Suprapubic skin (tissue), 4 donors: ENCODE measurements around the gene S100PBP. TPM values are rescaled to one million over a fixed set of nuclear protein-coding genes. Genes with fewer than 3 reads are reported as not detected.

ENCODE experiments used
- DNase-seq, 2 donors: peaks; one replicate each; pipeline ENCODE4 v3.0.0-alpha.2; 2019; ENCODE audit warnings: low spot score in 2 of 2
- H3K27ac ChIP-seq: fragments of 200-600 bp; sonication (generic); one replicate; pipeline ENCODE4 v1.5.1; 2019
- H3K27me3 ChIP-seq: fragments of 200-600 bp; sonication (generic); one replicate; pipeline ENCODE4 v1.5.1; 2019
- H3K36me3 ChIP-seq: fragments of 200-600 bp; sonication (generic); one replicate; pipeline ENCODE4 v1.5.1; 2019
- H3K4me1 ChIP-seq: fragments of 200-600 bp; sonication (generic); one replicate; pipeline ENCODE4 v1.5.1; 2019
- H3K4me3 ChIP-seq: fragments of 200-600 bp; sonication (generic); one replicate; pipeline ENCODE4 v1.5.1; 2019; ENCODE audit warnings: mild to moderate bottlenecking
- H3K9me3 ChIP-seq: fragments of 200-600 bp; sonication (generic); one replicate; pipeline ENCODE4 v1.5.1; 2019
- EP300 ChIP-seq: sonication (generic); formaldehyde crosslinking; IDR thresholded peaks from one replicate; pipeline ENCODE4 v1.6.1; 2017; ENCODE audit warnings: antibody characterized with exemption
- POLR2A ChIP-seq, 2 donors: fragments of 450-650 bp; IDR thresholded peaks; one replicate each; pipeline ENCODE4 v1.6.1; 2017; ENCODE audit warnings: antibody characterized with exemption in 2 of 2, mild to moderate bottlenecking in 2 of 2, moderate library complexity in 2 of 2
- POLR2AphosphoS5 ChIP-seq, 3 donors: sonication (generic); formaldehyde crosslinking; IDR thresholded peaks; one replicate each; pipeline ENCODE4 v1.6.1; 2017; ENCODE audit warnings: antibody characterized with exemption in 3 of 3
- WGBS: methylation state at CpG from one replicate; pipeline ENCODE4 v1.1.5; 2018; 5-methylcytosine and 5-hydroxymethylcytosine counted together
- total RNA-seq, 4 donors: library from RNA; depleted of rRNA; stranded (reverse); fragments of >200 nt; gene quantifications; one replicate each; pipeline ENCODE4 v1.1.0, GENCODE V29; 2016
- TF ChIP-seq, protein P1 (sequence below), 2 donors: fragments of 200-600 bp in 1 of 2; fragments of 450-650 bp in 1 of 2; sonication (generic) in 1 of 2; IDR thresholded peaks; one replicate each; pipeline ENCODE4 v1.5.1; 2016 to 2019; ENCODE audit warnings: antibody characterized with exemption in 2 of 2, mild to moderate bottlenecking in 1 of 2, moderate library complexity in 1 of 2

Gene S100PBP
- total RNA-seq, 4 donors from 2014 or later, result 8.8 to 39.7 (median 18.1) TPM

DNA sequence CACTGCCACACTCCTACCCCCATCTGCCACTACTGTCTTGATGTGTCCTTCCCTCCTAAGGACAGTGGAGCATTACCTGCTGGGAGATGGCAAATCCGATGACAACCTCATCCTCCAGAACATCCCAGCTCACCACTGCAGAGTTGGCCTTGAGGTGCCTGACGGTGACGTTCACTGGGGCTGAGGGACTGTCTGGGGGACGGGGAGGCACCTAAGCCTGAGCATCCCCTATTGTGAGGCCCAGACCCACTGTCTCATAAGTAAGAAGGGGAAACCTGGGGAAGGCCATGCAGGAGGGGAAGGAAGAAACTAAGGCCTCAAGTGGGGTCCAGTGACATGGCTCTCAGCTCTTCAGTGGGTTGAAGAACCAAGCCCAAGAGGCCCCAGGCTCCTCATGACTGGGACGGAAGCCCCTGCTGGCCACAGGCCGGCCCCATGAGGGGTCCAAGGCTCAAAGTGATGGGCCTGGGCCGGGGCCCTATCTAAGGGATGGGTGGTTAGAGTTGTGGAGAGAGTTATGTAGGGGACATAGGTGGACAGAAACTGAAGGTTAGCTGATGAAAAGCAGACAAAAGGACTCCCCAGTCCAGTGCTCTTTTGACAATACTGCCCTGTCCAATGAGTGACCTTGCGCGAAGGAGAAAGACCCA lies 51.5 kb downstream of the S100PBP start:
- 96% methylated on average over 9 of the region's 9 CpGs for WGBS
- DNase-seq, result peak in 1 of 2 donors; percentile 61

DNA sequence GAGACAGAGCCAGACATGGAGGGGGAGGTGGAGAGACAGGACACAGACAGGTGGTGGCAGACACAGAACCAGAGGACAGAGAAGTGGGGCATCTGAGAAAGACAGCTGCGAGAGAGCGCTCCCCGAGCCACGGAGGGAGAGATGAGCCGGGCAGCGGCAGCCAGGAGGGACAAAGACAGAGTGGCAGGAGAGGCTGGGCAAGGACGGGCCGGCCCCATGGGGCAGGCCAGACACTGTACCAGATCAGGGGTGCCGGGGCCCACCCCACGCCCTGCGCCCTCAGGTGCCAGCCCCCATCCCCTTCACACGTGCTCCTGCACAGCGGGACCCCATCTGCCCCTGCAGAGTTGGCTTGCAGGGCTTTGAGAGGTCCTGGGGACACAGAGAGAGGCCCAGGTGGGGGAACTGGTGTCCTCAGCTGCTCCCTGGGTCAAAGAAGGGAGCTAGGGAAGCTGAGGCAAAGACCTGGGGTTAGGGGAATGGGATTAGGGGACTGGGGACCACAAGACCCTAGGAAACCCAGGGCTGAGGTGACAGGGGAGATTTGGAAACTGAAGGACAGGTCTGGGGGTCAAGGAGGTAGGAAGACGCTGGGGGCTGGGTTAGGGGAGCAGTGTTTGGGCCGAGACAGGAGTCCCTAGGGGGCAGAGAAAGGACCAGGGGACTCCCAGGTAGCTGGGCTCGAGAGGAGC lies 52.6 kb downstream of the S100PBP start:
- peak in 1 of 2 donors; percentile 71 for DNase-seq
- TF ChIP-seq, protein P1, sequence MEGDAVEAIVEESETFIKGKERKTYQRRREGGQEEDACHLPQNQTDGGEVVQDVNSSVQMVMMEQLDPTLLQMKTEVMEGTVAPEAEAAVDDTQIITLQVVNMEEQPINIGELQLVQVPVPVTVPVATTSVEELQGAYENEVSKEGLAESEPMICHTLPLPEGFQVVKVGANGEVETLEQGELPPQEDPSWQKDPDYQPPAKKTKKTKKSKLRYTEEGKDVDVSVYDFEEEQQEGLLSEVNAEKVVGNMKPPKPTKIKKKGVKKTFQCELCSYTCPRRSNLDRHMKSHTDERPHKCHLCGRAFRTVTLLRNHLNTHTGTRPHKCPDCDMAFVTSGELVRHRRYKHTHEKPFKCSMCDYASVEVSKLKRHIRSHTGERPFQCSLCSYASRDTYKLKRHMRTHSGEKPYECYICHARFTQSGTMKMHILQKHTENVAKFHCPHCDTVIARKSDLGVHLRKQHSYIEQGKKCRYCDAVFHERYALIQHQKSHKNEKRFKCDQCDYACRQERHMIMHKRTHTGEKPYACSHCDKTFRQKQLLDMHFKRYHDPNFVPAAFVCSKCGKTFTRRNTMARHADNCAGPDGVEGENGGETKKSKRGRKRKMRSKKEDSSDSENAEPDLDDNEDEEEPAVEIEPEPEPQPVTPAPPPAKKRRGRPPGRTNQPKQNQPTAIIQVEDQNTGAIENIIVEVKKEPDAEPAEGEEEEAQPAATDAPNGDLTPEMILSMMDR (IDR thresholded peaks at IDR 0.05), result no peak
- no peak for TF ChIP-seq POLR2AphosphoS5 (IDR thresholded peaks at IDR 0.05)
- TF ChIP-seq EP300, result no peak
- TF ChIP-seq POLR2A (IDR thresholded peaks at IDR 0.05), result no peak
- Histone ChIP-seq H3K27ac (no peak overlapping the region), H3K27me3 (peaks cover 26% of the 10 kb centered on the region), H3K4me1 (peaks cover 27% of the 10 kb centered on the region), H3K36me3 (no peaks in the 10 kb centered on the region), H3K4me3 (peak overlapping the region; percentile 48), H3K9me3 (no peaks in the 10 kb centered on the region)
- WGBS, result 58% methylated on average over 16 of the region's 16 CpGs

More for the DNA sequence above, 51.5 kb downstream of the S100PBP start:
- TF ChIP-seq, protein P1 (IDR thresholded peaks at IDR 0.05), result no peak
- TF ChIP-seq POLR2AphosphoS5 (IDR thresholded peaks at IDR 0.05) (no peak), EP300 (no peak), POLR2A (IDR thresholded peaks at IDR 0.05) (no peak)
- no peak overlapping the region for H3K4me3 ChIP-seq
- no peaks in the 10 kb centered on the region for H3K9me3 ChIP-seq
- H3K27me3 ChIP-seq, result peaks cover 26% of the 10 kb centered on the region
- peaks cover 27% of the 10 kb centered on the region for H3K4me1 ChIP-seq
- H3K27ac ChIP-seq, result no peak overlapping the region
- H3K36me3 ChIP-seq, result no peaks in the 10 kb centered on the region

DNA sequence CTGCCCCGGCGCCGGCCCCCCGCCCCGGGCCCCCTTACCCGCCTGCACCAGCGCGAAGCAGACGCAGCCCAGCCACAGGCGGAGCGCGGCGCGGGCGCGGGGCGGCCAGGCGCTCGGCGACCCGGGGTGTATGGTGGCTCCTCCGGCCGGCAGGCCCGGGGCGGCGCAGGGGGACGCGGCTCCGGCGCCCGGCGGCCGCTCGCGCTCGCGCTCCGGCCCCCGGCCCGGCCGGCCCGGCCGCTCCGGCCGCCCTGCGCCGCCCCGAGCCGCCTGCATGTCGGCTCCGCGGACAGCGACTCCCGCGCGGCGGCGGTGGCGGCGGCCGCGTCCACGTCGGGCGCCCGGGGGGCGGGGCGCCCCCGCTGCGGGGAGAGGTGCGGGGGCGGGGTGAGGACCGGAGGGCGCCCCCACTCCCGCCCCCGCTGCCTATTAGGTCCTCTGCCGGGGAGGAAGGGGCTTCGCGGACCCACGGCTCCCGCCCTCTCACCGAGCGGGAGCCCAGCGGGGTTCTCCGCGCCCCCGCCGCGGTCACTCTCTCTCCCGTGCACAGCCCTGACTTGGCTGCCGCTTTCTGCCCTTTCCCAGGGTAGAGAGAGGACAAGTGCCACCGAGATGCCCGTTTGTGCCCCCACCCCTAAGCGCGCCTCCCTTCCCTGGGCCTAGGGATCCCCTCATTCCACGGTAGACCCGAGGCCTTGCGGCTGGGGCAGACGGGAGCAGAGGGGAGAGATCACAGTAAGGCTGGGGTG lies 53.3 kb downstream of the S100PBP start, which contains the start of gene FNDC5:
Gene FNDC5 (minus strand): TSS at position 298 of the 749 bp plus-strand sequence.
- peaks cover 26% of the 10 kb centered on the region for H3K27me3 ChIP-seq
- no peak within 1 kb of the TSS for H3K27ac ChIP-seq
- no peaks in the 10 kb centered on the region for H3K9me3 ChIP-seq
- H3K4me3 ChIP-seq, result peak within 1 kb of the TSS; percentile 48
- 5% methylated on average over 21 of the region's 99 CpGs for WGBS
- no peaks in the 10 kb centered on the region for H3K36me3 ChIP-seq
- H3K4me1 ChIP-seq, result peaks cover 27% of the 10 kb centered on the region
- no peak for TF ChIP-seq POLR2AphosphoS5 (IDR thresholded peaks at IDR 0.05)
- TF ChIP-seq EP300, result no peak
- no peak for TF ChIP-seq POLR2A (IDR thresholded peaks at IDR 0.05)
- TF ChIP-seq, protein P1 (IDR thresholded peaks at IDR 0.05), result no peak
- peak in 1 of 2 donors; percentile 65 for DNase-seq

DNA sequence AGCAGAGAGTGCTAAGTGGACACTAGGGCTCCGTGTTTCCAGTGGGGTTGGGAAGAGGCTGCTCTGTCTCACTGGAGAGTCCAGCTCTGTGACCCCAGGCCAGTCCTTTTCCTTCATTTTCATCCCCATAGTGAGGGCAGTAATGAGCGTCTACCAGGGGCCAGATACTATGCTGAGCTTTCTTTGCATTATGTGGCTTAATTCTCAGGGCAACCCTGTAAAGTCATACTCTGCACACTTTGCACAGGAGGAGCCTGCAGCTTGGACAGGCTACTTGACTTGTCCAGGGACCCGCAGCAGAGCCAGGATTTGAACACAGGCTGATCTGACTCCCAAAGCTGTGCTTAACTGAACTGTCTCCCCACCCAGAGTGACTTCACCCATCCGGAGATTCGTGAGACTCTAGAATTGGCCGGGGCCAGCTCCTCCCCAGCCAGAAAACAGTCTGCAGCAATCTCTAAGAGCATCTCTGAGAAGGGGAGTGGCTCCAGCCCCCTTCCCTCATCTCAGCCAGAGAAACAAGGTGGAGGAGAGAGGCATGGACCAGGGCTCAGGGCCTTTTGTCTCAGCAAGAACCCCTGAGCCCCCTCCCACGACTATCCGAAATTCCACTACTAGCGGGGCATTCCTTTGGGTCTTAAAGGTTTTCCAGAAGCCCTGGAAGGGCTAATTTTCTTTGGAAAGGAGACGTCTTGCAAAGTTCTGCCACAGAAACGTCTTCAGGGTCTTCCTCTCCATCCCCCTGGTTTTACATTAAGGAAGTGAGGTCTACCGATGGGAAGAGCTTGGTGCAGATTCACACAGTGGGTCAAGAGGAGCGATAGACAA lies 54.1 kb downstream of the S100PBP start:
- Histone ChIP-seq H3K27ac (no peak overlapping the region), H3K4me3 (peak overlapping the region; percentile 48), H3K4me1 (peaks cover 30% of the 10 kb centered on the region), H3K9me3 (no peaks in the 10 kb centered on the region), H3K27me3 (peaks cover 28% of the 10 kb centered on the region), H3K36me3 (no peaks in the 10 kb centered on the region)
- peak in 1 of 2 donors; percentile 64 for DNase-seq
- 46% methylated on average over 11 of the region's 13 CpGs for WGBS
- TF ChIP-seq, protein P1 (IDR thresholded peaks at IDR 0.05), result no peak
- TF ChIP-seq POLR2AphosphoS5 (IDR thresholded peaks at IDR 0.05) (no peak), EP300 (no peak), POLR2A (IDR thresholded peaks at IDR 0.05) (no peak)
